MM.1S (cell line): Measurements from ENCODE around the gene TMC3.
A peak's percentile ranks its signal among the peaks of the same experiment; 100 is the strongest.

Experiments used
- DNase-seq: peaks from one replicate; pipeline ENCODE4 v3.0.0-alpha.2; 2015
- H2AFZ ChIP-seq: fragments of 300-600 bp; sonication (generic); 2 replicates; pipeline ENCODE4 v1.6.0; 2016; ENCODE audit warnings: antibody characterized with exemption, low read length
- H3F3A ChIP-seq: fragments of 300-600 bp; sonication (generic); 2 replicates; pipeline ENCODE4 v1.6.1; 2016; ENCODE audit warnings: mild to moderate bottlenecking, antibody characterized with exemption, low read length, moderate library complexity, mixed read lengths; ENCODE audit not compliant: insufficient read depth
- H3K27ac ChIP-seq: fragments of 300-600 bp; sonication (generic); 2 replicates; pipeline ENCODE4 v1.5.1; 2016; ENCODE audit warnings: mild to moderate bottlenecking, low read length
- H3K27me3 ChIP-seq: fragments of 300-600 bp; sonication (generic); replicated peaks from 2 replicates; pipeline ENCODE4 v1.6.0; 2016; ENCODE audit warnings: low read length; ENCODE audit not compliant: insufficient read depth
- H3K36me3 ChIP-seq: fragments of 300-600 bp; sonication (generic); replicated peaks from 2 replicates; pipeline ENCODE4 v1.6.1; 2016; ENCODE audit warnings: mild to moderate bottlenecking, low read length, mixed read lengths; ENCODE audit not compliant: insufficient read depth
- H3K4me1 ChIP-seq: fragments of 300-600 bp; sonication (generic); 2 replicates; pipeline ENCODE4 v1.6.1; 2016; ENCODE audit warnings: low read length, mixed read lengths
- H3K4me2 ChIP-seq: fragments of 300-600 bp; sonication (generic); 2 replicates; pipeline ENCODE4 v1.6.0; 2016; ENCODE audit warnings: low read depth, low read length
- H3K4me3 ChIP-seq: fragments of 300-600 bp; sonication (generic); 2 replicates; pipeline ENCODE4 v1.5.1; 2016; ENCODE audit warnings: low read length, mixed read lengths
- H3K79me2 ChIP-seq: fragments of 300-600 bp; sonication (generic); 2 replicates; pipeline ENCODE4 v1.6.1; 2016; ENCODE audit warnings: mixed run types, low read length, mixed read lengths
- H3K9ac ChIP-seq: fragments of 300-600 bp; sonication (generic); 2 replicates; pipeline ENCODE4 v1.6.1; 2016; ENCODE audit warnings: low read length, mixed read lengths
- H3K9me2 ChIP-seq: fragments of 300-600 bp; sonication (generic); replicated peaks from 2 replicates; pipeline ENCODE4 v1.6.1; 2016; ENCODE audit warnings: mild to moderate bottlenecking, low read length, mixed read lengths; ENCODE audit not compliant: insufficient read depth
- H3K9me3 ChIP-seq: fragments of 300-600 bp; sonication (generic); replicated peaks from 2 replicates; pipeline ENCODE4 v1.6.1; 2016; ENCODE audit warnings: mild to moderate bottlenecking, low read length, mixed read lengths; ENCODE audit not compliant: insufficient read depth
- H4K20me1 ChIP-seq: fragments of 300-600 bp; sonication (generic); 2 replicates; pipeline ENCODE4 v1.6.1; 2016; ENCODE audit warnings: mild to moderate bottlenecking, low read length, moderate library complexity, mixed read lengths; ENCODE audit not compliant: insufficient read depth
- EZH2 ChIP-seq: fragments of 300-600 bp; sonication (generic); optimal IDR thresholded peaks from 2 replicates; pipeline ENCODE3; 2017; ENCODE audit warnings: low read depth, mild to moderate bottlenecking, antibody characterized with exemption, low read length, mixed read lengths
- EZH2phosphoT487 ChIP-seq: fragments of 300-600 bp; sonication (generic); IDR thresholded peaks from 2 replicates; pipeline ENCODE4 v1.6.1; 2018; ENCODE audit warnings: antibody characterized with exemption, low read length
- TF ChIP-seq, protein P1 (sequence below): fragments of 300-600 bp; sonication (generic); IDR thresholded peaks from 2 replicates; pipeline ENCODE4 v1.5.1; 2016; ENCODE audit warnings: antibody characterized with exemption, low read length, mixed read lengths

Gene TMC3

DNA sequence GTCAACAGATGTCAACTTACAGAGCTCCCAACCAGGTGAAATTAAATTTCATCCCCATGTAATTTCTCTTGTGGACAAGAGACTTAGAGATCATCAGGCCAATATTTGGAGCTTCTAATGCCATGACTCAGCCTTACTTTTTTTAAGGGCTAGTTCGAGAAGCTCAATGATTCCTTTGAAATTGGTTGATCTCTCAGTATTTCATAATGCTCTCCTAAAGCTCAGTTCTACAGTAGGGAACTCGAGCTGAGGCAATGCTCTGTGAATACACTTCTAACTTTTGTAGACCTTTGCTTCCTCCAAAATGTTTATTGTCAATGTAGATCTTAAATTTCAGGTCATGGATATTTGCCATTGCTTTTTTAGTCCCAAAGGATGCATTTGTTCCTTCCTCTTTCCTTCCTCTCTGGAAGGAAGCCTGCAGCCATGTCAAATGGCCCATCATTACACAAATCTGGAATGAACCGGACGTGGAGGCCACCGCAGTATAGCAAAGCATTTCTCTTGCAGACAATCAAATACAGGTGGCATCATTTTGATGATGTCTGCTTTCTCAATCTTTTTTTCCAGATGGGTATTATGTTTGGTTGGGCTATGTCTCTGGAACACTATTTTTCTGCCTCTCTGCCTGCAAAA, 78.4 kb downstream of the TMC3 start:
- H2AFZ ChIP-seq, result no peak overlapping the region
- peak overlapping the region; percentile 77; the same call in 1 of the 2 replicates for H3K4me3 ChIP-seq
- peaks cover 68% of the 10 kb centered on the region for H3K4me1 ChIP-seq
- H3K79me2 ChIP-seq, result peaks cover 48% of the 10 kb centered on the region
- no peaks in the 10 kb centered on the region for H4K20me1 ChIP-seq
- no peaks in the 10 kb centered on the region for H3K9me2 ChIP-seq
- TF ChIP-seq EZH2 (no peak), EZH2phosphoT487 (no peak)
- TF ChIP-seq, protein P1, sequence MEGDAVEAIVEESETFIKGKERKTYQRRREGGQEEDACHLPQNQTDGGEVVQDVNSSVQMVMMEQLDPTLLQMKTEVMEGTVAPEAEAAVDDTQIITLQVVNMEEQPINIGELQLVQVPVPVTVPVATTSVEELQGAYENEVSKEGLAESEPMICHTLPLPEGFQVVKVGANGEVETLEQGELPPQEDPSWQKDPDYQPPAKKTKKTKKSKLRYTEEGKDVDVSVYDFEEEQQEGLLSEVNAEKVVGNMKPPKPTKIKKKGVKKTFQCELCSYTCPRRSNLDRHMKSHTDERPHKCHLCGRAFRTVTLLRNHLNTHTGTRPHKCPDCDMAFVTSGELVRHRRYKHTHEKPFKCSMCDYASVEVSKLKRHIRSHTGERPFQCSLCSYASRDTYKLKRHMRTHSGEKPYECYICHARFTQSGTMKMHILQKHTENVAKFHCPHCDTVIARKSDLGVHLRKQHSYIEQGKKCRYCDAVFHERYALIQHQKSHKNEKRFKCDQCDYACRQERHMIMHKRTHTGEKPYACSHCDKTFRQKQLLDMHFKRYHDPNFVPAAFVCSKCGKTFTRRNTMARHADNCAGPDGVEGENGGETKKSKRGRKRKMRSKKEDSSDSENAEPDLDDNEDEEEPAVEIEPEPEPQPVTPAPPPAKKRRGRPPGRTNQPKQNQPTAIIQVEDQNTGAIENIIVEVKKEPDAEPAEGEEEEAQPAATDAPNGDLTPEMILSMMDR, result no peak
- H3K27ac ChIP-seq, result peak overlapping the region; percentile 89
- H3K4me2 ChIP-seq, result peak overlapping the region; percentile 84
- H3F3A ChIP-seq, result peaks cover 70% of the 10 kb centered on the region
- no peak for DNase-seq
- no peaks in the 10 kb centered on the region for H3K36me3 ChIP-seq
- peak overlapping the region; percentile 76; the same call in 1 of the 2 replicates for H3K9ac ChIP-seq
- H3K27me3 ChIP-seq, result no peaks in the 10 kb centered on the region
- no peaks in the 10 kb centered on the region for H3K9me3 ChIP-seq

DNA sequence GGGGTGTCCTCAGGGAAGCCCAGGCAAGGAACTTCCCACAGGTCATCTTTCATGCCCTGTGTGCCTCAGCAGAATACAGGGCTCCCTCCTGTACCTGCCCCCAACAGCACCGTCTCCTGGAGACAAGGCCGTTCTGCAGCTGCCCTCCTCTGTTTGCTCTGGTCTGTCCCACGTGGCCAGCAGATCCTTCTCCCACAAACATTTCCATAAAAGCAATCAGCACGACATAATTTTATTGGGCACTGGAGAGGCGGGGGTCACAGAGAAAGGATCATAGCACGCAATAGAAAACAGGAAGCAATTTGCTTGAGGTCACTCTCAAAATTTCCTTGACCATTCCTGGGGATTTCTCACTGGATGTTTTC, 79.5 kb downstream of the TMC3 start:
- no peaks in the 10 kb centered on the region for H4K20me1 ChIP-seq
- 0 out of 2 replicates have a peak overlapping the region, but pooled peaks have one; percentile 5 for H2AFZ ChIP-seq
- H3K9me2 ChIP-seq, result no peaks in the 10 kb centered on the region
- no peak for DNase-seq
- no peaks in the 10 kb centered on the region for H3K36me3 ChIP-seq
- peaks cover 37% of the 10 kb centered on the region for H3K79me2 ChIP-seq
- TF ChIP-seq, protein P1, result peak; percentile 52
- no peak for TF ChIP-seq EZH2
- TF ChIP-seq EZH2phosphoT487, result no peak
- peak overlapping the region; percentile 84 for H3K4me2 ChIP-seq
- peak overlapping the region; percentile 51 for H3K4me3 ChIP-seq
- peaks cover 67% of the 10 kb centered on the region for H3K4me1 ChIP-seq
- no peaks in the 10 kb centered on the region for H3K9me3 ChIP-seq
- peak overlapping the region; percentile 48 for H3K9ac ChIP-seq
- H3K27me3 ChIP-seq, result no peaks in the 10 kb centered on the region
- peak overlapping the region; percentile 89 for H3K27ac ChIP-seq
- peaks cover 61% of the 10 kb centered on the region for H3F3A ChIP-seq

- Histone ChIP-seq H3K4me2 (peak overlapping the region; percentile 84), H3K4me1 (peaks cover 67% of the 10 kb centered on the region)
Observed at GRCh38 chr15:81293728-81294515, 80.1 kb downstream of the TMC3 start.

More at GRCh38 chr15:81293728-81294515, 80.1 kb downstream of the TMC3 start:
- no peaks in the 10 kb centered on the region for H3K36me3 ChIP-seq
- H3K27ac ChIP-seq, result peak overlapping the region; percentile 89
- H3K27me3 ChIP-seq, result no peaks in the 10 kb centered on the region
- H3K9me2 ChIP-seq, result no peaks in the 10 kb centered on the region
- peak overlapping the region; percentile 55 for H2AFZ ChIP-seq
- no peaks in the 10 kb centered on the region for H4K20me1 ChIP-seq
- peaks cover 31% of the 10 kb centered on the region for H3K79me2 ChIP-seq
- peak overlapping the region; percentile 48 for H3K9ac ChIP-seq
- TF ChIP-seq EZH2phosphoT487 (no peak), EZH2 (no peak)
- TF ChIP-seq, protein P1, result no peak
- H3K4me3 ChIP-seq, result peak overlapping the region; percentile 51
- no peaks in the 10 kb centered on the region for H3K9me3 ChIP-seq
- peak; percentile 84 for DNase-seq
- H3F3A ChIP-seq, result peaks cover 56% of the 10 kb centered on the region
